GM12878 (cell line): ENCODE data around the gene GPX7. TPM values are rescaled to one million over a fixed set of nuclear protein-coding genes. Genes with fewer than 3 reads are reported as not detected.

Source experiments
- ATAC-seq: fragments of 200-7000 bp; cut with Tn5 transposase; 3 replicates; pipeline ENCODE4 v1.9.1; 2020; ENCODE audit warnings: mild to moderate bottlenecking, moderate library complexity
- BruUV-seq: library from RNA; stranded (reverse); fragments of 400-500 nt; replicated peaks from 2 replicates; lab custom pipeline; 2021; lab: Mats Ljungman, UMichigan
- CTCF ChIA-PET: fragments of 300-600 bp; sonication (Branson Sonifier 250); formaldehyde crosslinking; extraction: SDS; loops from one replicate; lab custom pipeline; 2021; ENCODE audit warnings: inconsistent platforms; lab: Yijun Ruan, JAX
- POLR2A ChIA-PET: fragments of 350-600 bp; formaldehyde crosslinking; extraction: SDS; loops from one replicate; lab custom pipeline; 2021; ENCODE audit warnings: inconsistent platforms; lab: Charles Lee
- RAD21 ChIA-PET: fragments of 300-600 bp; sonication (Branson Sonifier 250); formaldehyde crosslinking; loops from one replicate; lab custom pipeline; 2023; ENCODE audit warnings: antibody characterized with exemption; ENCODE audit not compliant: unreplicated experiment; lab: Charles Lee
- SMC1A ChIA-PET: fragments of 300-600 bp; sonication (Branson Sonifier 250); formaldehyde crosslinking; loops from one replicate; lab custom pipeline; 2023; ENCODE audit not compliant: unreplicated experiment, uncharacterized antibody; lab: Charles Lee
- DNase-seq: peaks from one replicate; pipeline ENCODE4 v3.0.0-alpha.2; 2011; ENCODE audit warnings: low read depth, low spot score
- FAIRE-seq: peaks from 3 replicates; lab custom pipeline; 2011; peaks lifted over from hg19 to GRCh38; lab: Jason Lieb, UNC
- H2AFZ ChIP-seq: 2 replicates; pipeline ENCODE4 v1.6.0; 2011; ENCODE audit warnings: low read depth, low read length, control low read depth; ENCODE audit not compliant: control insufficient read depth
- H3K27ac ChIP-seq: 2 replicates; pipeline ENCODE4 v1.5.1; 2011; ENCODE audit warnings: control low read depth; ENCODE audit not compliant: control insufficient read depth, insufficient read depth
- H3K27me3 ChIP-seq, 2 experiments: replicated peaks in 1 of 2; 2 replicates each; pipeline versions ENCODE4 v1.6.0 to v1.6.1; 2011; ENCODE audit warnings: low read length in 1 of 2; ENCODE audit not compliant: control insufficient read depth in 2 of 2, insufficient read depth in 2 of 2
- H3K36me3 ChIP-seq, 2 experiments: 2 replicates each; pipeline ENCODE4 v1.5.1; 2011; ENCODE audit warnings: low read length in 1 of 2; ENCODE audit not compliant: control insufficient read depth in 2 of 2, insufficient read depth in 2 of 2
- H3K4me1 ChIP-seq: 2 replicates; pipeline ENCODE4 v1.6.1; 2011; ENCODE audit warnings: mild to moderate bottlenecking, low read length, moderate library complexity, mixed read lengths; ENCODE audit not compliant: control insufficient read depth, insufficient read depth
- H3K4me2 ChIP-seq: 2 replicates; pipeline ENCODE4 v1.6.0; 2011; ENCODE audit warnings: control low read depth; ENCODE audit not compliant: control insufficient read depth, insufficient read depth
- H3K4me3 ChIP-seq: fragments of 200-600 bp; sonication (generic); 2 replicates; pipeline ENCODE4 v1.5.1; 2016
- H3K79me2 ChIP-seq: 2 replicates; pipeline ENCODE4 v1.6.0; 2011; ENCODE audit warnings: low read length; ENCODE audit not compliant: control insufficient read depth, insufficient read depth
- H3K9ac ChIP-seq: 2 replicates; pipeline ENCODE4 v1.8.0; 2011; ENCODE audit warnings: low read length, control low read depth, mixed read lengths; ENCODE audit not compliant: control insufficient read depth, insufficient read depth
- H3K9me3 ChIP-seq: replicated peaks from 3 replicates; pipeline ENCODE4 v1.5.1; 2011; ENCODE audit warnings: mild to moderate bottlenecking, low read length; ENCODE audit not compliant: control insufficient read depth, insufficient read depth
- H4K20me1 ChIP-seq: 2 replicates; pipeline ENCODE4 v1.6.0; 2011; ENCODE audit not compliant: control insufficient read depth, insufficient read depth
- CBX3 ChIP-seq: fragments of 200-600 bp; sonication (generic); IDR thresholded peaks from 2 replicates; pipeline ENCODE4 v1.6.1; 2016; ENCODE audit warnings: low read depth, borderline replicate concordance
- CBX5 ChIP-seq: sonication (generic); IDR thresholded peaks from 2 replicates; pipeline ENCODE4 v1.6.1; 2016; ENCODE audit warnings: low read depth, moderate library complexity, mild to moderate bottlenecking, inconsistent platforms
- DPF2 ChIP-seq: fragments of 450-650 bp; IDR thresholded peaks from 2 replicates; pipeline ENCODE4 v1.6.1; 2017; ENCODE audit warnings: mild to moderate bottlenecking
- FOXK2 ChIP-seq: fragments of 450-650 bp; IDR thresholded peaks from 2 replicates; pipeline ENCODE4 v1.6.1; 2017; ENCODE audit warnings: mild to moderate bottlenecking, moderate library complexity
- KLF5 ChIP-seq: fragments of 450-650 bp; IDR thresholded peaks from 2 replicates; pipeline ENCODE4 v1.6.1; 2014; ENCODE audit warnings: mild to moderate bottlenecking; ENCODE audit not compliant: partially characterized antibody
- MXI1 ChIP-seq: fragments of 150-350 bp; IDR thresholded peaks from 2 replicates; pipeline ENCODE4 v1.6.1; 2011; ENCODE audit warnings: low read depth, mild to moderate bottlenecking, inconsistent platforms, low read length, improper control_type of control experiment
- MYB ChIP-seq: fragments of 150-350 bp; IDR thresholded peaks from 2 replicates; pipeline ENCODE4 v1.6.1; 2014; ENCODE audit warnings: mild to moderate bottlenecking, low read depth, low read length, borderline replicate concordance
- NKRF ChIP-seq: fragments of 450-650 bp; conservative IDR thresholded peaks from 2 replicates; pipeline ENCODE4 v1.6.1; 2017; ENCODE audit warnings: mild to moderate bottlenecking, moderate library complexity
- PKNOX1 ChIP-seq: fragments of 450-650 bp; IDR thresholded peaks from 2 replicates; pipeline ENCODE4 v1.6.1; 2016; ENCODE audit warnings: mild to moderate bottlenecking
- RCOR1 ChIP-seq: conservative IDR thresholded peaks from 2 replicates; pipeline ENCODE4 v1.6.1; 2012; ENCODE audit warnings: low read depth, low read length, improper control_type of control experiment
- RELA ChIP-seq: fragments of 450-650 bp; IDR thresholded peaks from 2 replicates; pipeline ENCODE4 v1.8.0; 2014; ENCODE audit warnings: borderline replicate concordance; ENCODE audit not compliant: partially characterized antibody
- SMAD1 ChIP-seq: fragments of 450-650 bp; IDR thresholded peaks from 2 replicates; pipeline ENCODE4 v1.6.1; 2018; ENCODE audit warnings: mild to moderate bottlenecking, low read depth; ENCODE audit not compliant: partially characterized antibody
- SMARCA5 ChIP-seq: fragments of 450-650 bp; IDR thresholded peaks from 2 replicates; pipeline ENCODE4 v1.6.1; 2017; ENCODE audit warnings: mild to moderate bottlenecking
- TCF12 ChIP-seq: IDR thresholded peaks from 2 replicates; pipeline ENCODE4 v1.6.1; 2011; ENCODE audit warnings: low read depth, mild to moderate bottlenecking, low read length
- WGBS: methylation state at CpG from one replicate; pipeline ENCODE4 v1.1.6; 2016; ENCODE audit warnings: low lambda C conversion rate; ENCODE audit not compliant: insufficient replicate concordance, insufficient coverage; ENCODE audit errors: missing lambda C conversion rate; 5-methylcytosine and 5-hydroxymethylcytosine counted together
- in situ Hi-C: fragments of 300-500 bp; cut with MboI; formaldehyde crosslinking; loops from 9 replicates; pipeline ENCODE4 v1.14.3; 2018; ENCODE audit warnings: mixed read lengths
- intact Hi-C: fragments of 100-400 bp; cut with micrococcal nuclease; formaldehyde crosslinking; loops from one replicate; pipeline ENCODE4 v1.14.2; 2022; ENCODE audit not compliant: unreplicated experiment
- polyA plus RNA-seq, 11 experiments: library from polyadenylated mRNA; depleted of rRNA in 4 of 11; unstranded in 6 of 11; stranded (reverse) in 5 of 11; fragments of >200 nt; fragmentation: Nextera tagmentation in 4 of 11; fragmentation: Illumina TruSeq in 1 of 11; extraction: Ambion mirVana in 4 of 11; extraction: Trizol in 1 of 11; gene quantifications; 1 replicate in 1 of 11; 2 replicates in 10 of 11; pipeline versions ENCODE4 v1.2.1 to v1.2.3, GENCODE V29; 2011 to 2016; ENCODE audit warnings: inconsistent platforms in 2 of 11, missing spikeins in 2 of 11, low read depth in 1 of 11
- total RNA-seq, 4 experiments: library from RNA; depleted of rRNA in 3 of 4; stranded (reverse); fragments of >200 nt in 3 of 4; fragmentation: Illumina TruSeq in 1 of 4; extraction: Trizol in 1 of 4; gene quantifications; 2 replicates each; pipeline versions ENCODE4 v1.2.1 to v1.2.3, GENCODE V29; 2013 to 2021

Gene GPX7
- total and polyA plus RNA-seq, 10 of the 15 experiments (the other 5 are each of a cell fraction or from before 2014, with no cell fraction given), result 1.9 to 4.2 (median 2.5) TPM; not detected in 1

DNA sequence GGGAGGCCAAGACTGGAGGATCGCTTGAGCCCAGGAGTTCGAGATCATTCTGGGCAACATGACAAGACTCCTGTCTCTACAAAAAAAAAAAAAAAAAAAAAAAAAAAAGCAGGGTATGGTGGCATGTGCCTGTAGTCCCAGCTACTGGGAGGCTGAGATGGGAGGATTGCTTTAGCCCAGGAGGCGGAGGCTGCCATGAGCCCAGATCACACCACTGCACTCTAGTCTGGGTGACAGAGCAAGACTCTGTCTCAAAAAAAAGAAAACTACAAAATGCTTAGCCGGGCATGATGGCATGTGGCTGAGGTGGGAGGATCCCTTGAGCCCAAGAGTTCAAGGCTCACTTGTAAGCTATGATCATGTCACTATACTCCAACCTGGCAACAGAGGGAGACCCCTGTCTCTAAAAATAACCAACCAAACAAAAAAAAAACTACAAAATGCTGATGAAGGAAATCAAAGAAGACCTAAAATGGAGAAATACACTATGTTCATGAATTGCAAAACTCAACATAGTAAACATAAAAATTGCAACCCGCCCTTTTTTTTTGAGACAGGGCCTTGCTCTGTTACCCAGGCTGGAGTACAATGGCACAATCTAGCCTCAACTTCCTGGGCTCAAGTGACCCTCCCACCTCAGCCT is 51.2 kb downstream of the GPX7 start:
- Histone ChIP-seq H3K27ac (no peak overlapping the region), H3K9ac (no peak overlapping the region), H3K4me3 (no peak overlapping the region), H2AFZ (no peak overlapping the region), H3K36me3 (no peaks in the 10 kb centered on the region), H3K9me3 (no peaks in the 10 kb centered on the region), H3K27me3 (no peaks in the 10 kb centered on the region), H3K79me2 (no peaks in the 10 kb centered on the region), H3K4me2 (no peak overlapping the region), H3K4me1 (no peaks in the 10 kb centered on the region), H4K20me1 (no peaks in the 10 kb centered on the region)
- no peak for FAIRE-seq
- WGBS, result 81% methylated on average over 5 of the region's 5 CpGs
- no peak for DNase-seq
- no TSS peak for BruUV-seq
- ChIA-PET CTCF (interaction anchor here (0.6 kb wide), 1 partner anchor 178 kb away, joined by 3 read pairs; no protein-coding TSS in a partner anchor), RAD21 (no interaction called here), POLR2A (interaction anchor here (1.1 kb wide), 1 partner anchor 11 kb away, joined by 4 read pairs; no protein-coding TSS in a partner anchor), SMC1A (interaction anchor here (0.6 to 1.1 kb wide), 3 partner anchors 13 to 271 kb away, joined by 3 read pairs; no protein-coding TSS in a partner anchor)
- in situ Hi-C loops (no loop called here), intact Hi-C loops (no loop called here)
- no peak for ATAC-seq
- TF ChIP-seq CBX5 (no peak), MYB (no peak), RCOR1 (no peak), PKNOX1 (no peak)

- Histone ChIP-seq H3K27me3 (no peaks in the 10 kb centered on the region), H3K4me3 (no peak overlapping the region), H3K9me3 (no peaks in the 10 kb centered on the region), H2AFZ (no peak overlapping the region), H4K20me1 (no peaks in the 10 kb centered on the region), H3K79me2 (no peaks in the 10 kb centered on the region), H3K36me3 (no peaks in the 10 kb centered on the region), H3K27ac (no peak overlapping the region), H3K9ac (no peak overlapping the region), H3K4me1 (no peaks in the 10 kb centered on the region), H3K4me2 (no peak overlapping the region)
- ChIA-PET POLR2A (interaction anchor here (1.1 kb wide), 1 partner anchor 12 kb away, joined by 4 read pairs; no protein-coding TSS in a partner anchor), SMC1A (interaction anchor here (0.6 to 1.1 kb wide), 2 partner anchors 12 to 108 kb away, joined by 3 read pairs; no protein-coding TSS in a partner anchor), RAD21 (no interaction called here), CTCF (no interaction called here)
- intact Hi-C loops, result no loop called here
- DNase-seq (no peak), ATAC-seq (no peak), FAIRE-seq (no peak)
- in situ Hi-C loops, result no loop called here
- TF ChIP-seq RELA (no peak), SMAD1 (no peak), FOXK2 (no peak), CBX3 (no peak), MXI1 (no peak), NKRF (no peak), TCF12 (no peak), SMARCA5 (no peak), KLF5 (no peak), DPF2 (no peak)
- BruUV-seq, result no TSS peak
Measured at GRCh38 chr1:52654063-52654462, 51.9 kb downstream of the GPX7 start.
